ENCODE measurements around the gene PXMP2.

Gene PXMP2

GRCh38 chr12:132648616-132649225, 38.7 kb upstream of the PXMP2 start:
- H3K4me1 ChIP-seq (ENCODE audit: insufficient read depth, low read length), result no peaks in the 10 kb centered on the region
- 95% methylated on average over 24 of the region's 24 CpGs for WGBS
- H3K9me3 ChIP-seq (ENCODE audit: insufficient read depth, low read depth, low read length), result no peaks in the 10 kb centered on the region
- H3K4me3 ChIP-seq (ENCODE audit: low read length), result no peak overlapping the region
- no peak overlapping the region for H3K27ac ChIP-seq (ENCODE audit: low read depth, low read length)
- no peaks in the 10 kb centered on the region for H3K27me3 ChIP-seq (ENCODE audit: insufficient read depth, low read length)
- no peak overlapping the region for H3K9ac ChIP-seq (ENCODE audit: low read depth, low read length)
- H3K36me3 ChIP-seq (ENCODE audit: insufficient read depth, low read length), result peaks cover 92% of the 10 kb centered on the region

- Histone ChIP-seq H3K4me3 (ENCODE audit: low read length) (no peak overlapping the region), H3K27me3 (ENCODE audit: insufficient read depth, low read length) (no peaks in the 10 kb centered on the region), H3K36me3 (ENCODE audit: insufficient read depth, low read length) (peaks cover 92% of the 10 kb centered on the region), H3K4me1 (ENCODE audit: insufficient read depth, low read length) (no peaks in the 10 kb centered on the region), H3K9me3 (ENCODE audit: insufficient read depth, low read depth, low read length) (no peaks in the 10 kb centered on the region), H3K9ac (ENCODE audit: low read depth, low read length) (no peak overlapping the region), H3K27ac (ENCODE audit: low read depth, low read length) (no peak overlapping the region)
- WGBS, result 95% methylated on average over 27 of the region's 27 CpGs
Observed at GRCh38 chr12:132649226-132649945, 38.0 kb upstream of the PXMP2 start.

DNA sequence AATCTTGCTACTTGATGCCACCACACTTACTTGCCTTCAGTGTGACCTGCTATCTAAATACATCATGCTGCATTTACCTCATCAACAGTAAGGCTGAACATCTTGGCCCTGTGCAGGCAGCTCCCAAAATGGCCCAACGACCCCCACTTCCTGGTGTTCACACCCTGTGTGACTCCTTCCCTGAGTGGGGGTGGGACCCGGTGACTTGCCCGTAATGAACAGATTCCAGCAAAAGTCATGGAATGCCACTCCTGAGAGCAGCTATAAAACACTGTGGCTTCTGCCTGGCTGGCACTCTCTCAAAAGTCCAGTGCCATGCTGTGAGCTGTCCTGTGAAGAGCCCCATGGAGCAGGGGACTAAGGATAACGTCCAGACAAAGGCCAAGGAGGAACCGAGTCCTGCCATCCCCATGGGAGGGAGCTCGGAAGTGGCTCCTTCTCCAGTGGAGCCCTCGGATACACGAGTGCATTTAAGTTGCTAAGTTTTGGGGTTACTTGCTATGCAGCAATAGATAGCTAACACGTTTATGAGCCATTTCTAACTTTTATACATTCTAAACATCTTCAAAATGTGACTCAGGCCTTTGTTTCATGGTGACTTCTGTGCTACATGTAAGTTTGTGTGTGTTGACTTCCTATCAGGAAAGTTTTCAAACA, 35.8 kb upstream of the PXMP2 start:
- no peak overlapping the region for H3K27ac ChIP-seq (ENCODE audit: low read depth, low read length)
- H3K9ac ChIP-seq (ENCODE audit: low read depth, low read length), result no peak overlapping the region
- 89% methylated on average over 9 of the region's 9 CpGs for WGBS
- H3K9me3 ChIP-seq (ENCODE audit: insufficient read depth, low read depth, low read length), result no peaks in the 10 kb centered on the region
- no peaks in the 10 kb centered on the region for H3K4me1 ChIP-seq (ENCODE audit: insufficient read depth, low read length)
- H3K27me3 ChIP-seq (ENCODE audit: insufficient read depth, low read length), result no peaks in the 10 kb centered on the region
- H3K4me3 ChIP-seq (ENCODE audit: low read length), result no peak overlapping the region
- peaks cover 99% of the 10 kb centered on the region for H3K36me3 ChIP-seq (ENCODE audit: insufficient read depth, low read length)

DNA sequence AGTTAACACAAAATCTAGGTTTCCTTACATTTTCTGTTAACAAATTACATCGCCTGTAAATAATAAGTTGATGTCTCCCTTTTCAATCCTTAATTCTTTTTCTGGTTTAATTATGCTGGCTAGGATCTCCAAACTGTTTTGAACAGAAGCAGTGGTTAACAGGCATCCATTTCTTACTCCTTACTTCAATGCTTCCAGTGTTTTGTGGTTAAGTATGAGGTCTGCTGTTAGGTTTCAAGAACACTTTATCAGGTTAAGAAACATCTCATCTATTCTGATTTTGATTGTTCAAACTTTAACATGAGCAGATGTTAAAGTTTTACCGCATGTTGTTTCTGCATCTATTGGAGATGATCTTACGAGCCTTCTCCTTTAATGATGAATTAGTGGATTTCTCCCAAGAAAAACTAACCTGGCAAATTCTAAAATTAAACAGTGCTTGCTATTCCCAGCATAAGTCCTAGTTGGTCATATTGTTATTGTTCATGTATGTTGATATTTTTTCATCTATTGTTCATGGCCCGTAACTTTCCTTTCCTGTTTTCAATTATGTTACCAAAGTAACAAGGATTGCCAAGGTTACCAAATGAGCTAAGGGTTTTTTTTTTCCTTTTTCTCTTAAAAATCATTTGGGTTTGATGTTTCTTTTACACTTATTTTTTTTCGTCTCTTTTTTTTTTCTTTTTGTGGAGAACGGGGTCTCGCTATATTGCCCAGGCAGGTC, 33.7 kb upstream of the PXMP2 start:
- WGBS, result 95% methylated on average over 7 of the region's 7 CpGs
- H3K27ac ChIP-seq (ENCODE audit: low read depth, low read length), result no peak overlapping the region
- no peaks in the 10 kb centered on the region for H3K27me3 ChIP-seq (ENCODE audit: insufficient read depth, low read length)
- no peak overlapping the region for H3K9ac ChIP-seq (ENCODE audit: low read depth, low read length)
- H3K4me1 ChIP-seq (ENCODE audit: insufficient read depth, low read length), result no peaks in the 10 kb centered on the region
- no peaks in the 10 kb centered on the region for H3K9me3 ChIP-seq (ENCODE audit: insufficient read depth, low read depth, low read length)
- peaks cover 99% of the 10 kb centered on the region for H3K36me3 ChIP-seq (ENCODE audit: insufficient read depth, low read length)
- no peak overlapping the region for H3K4me3 ChIP-seq (ENCODE audit: low read length)

DNA sequence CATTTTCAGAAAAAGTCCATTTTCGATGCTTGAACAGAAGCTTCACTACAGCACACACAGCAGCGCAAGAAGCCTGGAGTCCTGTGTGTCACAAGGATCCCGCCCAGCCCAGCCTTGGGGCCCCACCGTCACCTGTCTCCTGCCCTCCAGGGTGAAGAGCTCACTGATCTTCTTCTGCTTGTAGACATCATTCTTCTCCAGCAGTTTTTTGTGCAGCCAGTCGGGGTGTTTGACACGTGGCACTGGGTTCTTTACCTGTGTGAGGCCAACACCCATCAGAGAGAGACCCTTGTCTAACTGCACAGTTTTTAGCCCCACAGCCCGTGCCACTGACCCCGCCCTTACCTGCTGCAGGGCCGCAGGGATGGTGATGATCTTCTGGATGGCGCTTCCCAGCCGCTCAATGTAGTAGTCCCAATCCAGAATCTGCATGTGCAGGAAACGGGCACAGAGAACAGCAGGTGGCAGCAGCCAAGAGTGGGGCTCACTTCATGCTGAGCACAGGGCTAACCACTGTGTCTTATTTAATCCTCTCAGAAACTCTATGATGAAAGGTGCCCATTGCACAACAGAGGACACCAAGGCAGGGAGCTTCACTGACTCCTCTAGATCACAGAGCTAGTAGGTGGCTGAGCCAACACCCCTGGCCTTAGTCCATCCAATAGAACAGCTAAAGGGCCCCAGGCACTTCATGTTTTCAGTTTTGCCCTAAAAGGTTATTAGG, 30.2 kb upstream of the PXMP2 start:
- H3K36me3 ChIP-seq (ENCODE audit: insufficient read depth, low read length), result peaks cover 100% of the 10 kb centered on the region
- no peak overlapping the region for H3K27ac ChIP-seq (ENCODE audit: low read depth, low read length)
- no peaks in the 10 kb centered on the region for H3K27me3 ChIP-seq (ENCODE audit: insufficient read depth, low read length)
- no peak overlapping the region for H3K4me3 ChIP-seq (ENCODE audit: low read length)
- 93% methylated on average over 12 of the region's 12 CpGs for whole genome bisulfite sequencing
- H3K9me3 ChIP-seq (ENCODE audit: insufficient read depth, low read depth, low read length), result no peaks in the 10 kb centered on the region
- no peak overlapping the region for H3K9ac ChIP-seq (ENCODE audit: low read depth, low read length)
- H3K4me1 ChIP-seq (ENCODE audit: insufficient read depth, low read length), result no peaks in the 10 kb centered on the region

DNA sequence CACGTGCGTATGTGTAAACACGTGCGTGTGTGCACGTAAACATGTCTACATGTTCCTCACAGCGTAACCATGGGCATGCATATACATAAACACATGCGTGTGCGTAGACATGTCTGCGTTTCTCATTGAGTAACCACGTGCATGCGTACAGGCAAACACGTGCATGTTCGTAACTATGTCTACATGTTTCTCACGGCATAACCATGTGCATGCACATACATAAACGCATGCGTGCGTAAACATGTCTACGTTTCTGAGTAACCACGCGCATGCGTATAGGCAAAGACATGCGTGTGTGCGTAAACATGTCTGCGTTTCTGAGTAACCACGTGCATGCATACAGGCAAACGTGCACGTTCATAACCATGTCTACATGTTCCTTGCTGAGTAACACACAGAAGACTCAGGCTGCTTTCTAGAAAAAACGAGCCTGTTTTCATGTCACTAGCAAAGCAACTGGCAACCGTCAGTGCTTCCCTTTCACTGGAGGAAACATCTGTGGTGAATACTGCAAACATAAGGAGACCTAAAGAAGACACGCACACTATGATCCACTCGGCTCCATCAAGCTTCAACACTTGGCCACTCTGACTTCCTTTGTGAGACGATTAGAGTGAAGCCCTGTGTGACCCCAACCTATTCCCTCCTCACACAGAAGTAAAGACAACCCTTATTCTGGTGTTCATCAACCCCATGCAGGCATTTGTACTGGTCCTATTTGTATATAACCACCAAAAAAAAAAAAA, 29.1 kb upstream of the PXMP2 start:
- Histone ChIP-seq H3K36me3 (ENCODE audit: insufficient read depth, low read length) (peaks cover 100% of the 10 kb centered on the region), H3K4me3 (ENCODE audit: low read length) (no peak overlapping the region), H3K4me1 (ENCODE audit: insufficient read depth, low read length) (no peaks in the 10 kb centered on the region), H3K9me3 (ENCODE audit: insufficient read depth, low read depth, low read length) (no peaks in the 10 kb centered on the region), H3K27ac (ENCODE audit: low read depth, low read length) (no peak overlapping the region), H3K9ac (ENCODE audit: low read depth, low read length) (no peak overlapping the region), H3K27me3 (ENCODE audit: insufficient read depth, low read length) (no peaks in the 10 kb centered on the region)
- WGBS, result 96% methylated on average over 32 of the region's 32 CpGs

DNA sequence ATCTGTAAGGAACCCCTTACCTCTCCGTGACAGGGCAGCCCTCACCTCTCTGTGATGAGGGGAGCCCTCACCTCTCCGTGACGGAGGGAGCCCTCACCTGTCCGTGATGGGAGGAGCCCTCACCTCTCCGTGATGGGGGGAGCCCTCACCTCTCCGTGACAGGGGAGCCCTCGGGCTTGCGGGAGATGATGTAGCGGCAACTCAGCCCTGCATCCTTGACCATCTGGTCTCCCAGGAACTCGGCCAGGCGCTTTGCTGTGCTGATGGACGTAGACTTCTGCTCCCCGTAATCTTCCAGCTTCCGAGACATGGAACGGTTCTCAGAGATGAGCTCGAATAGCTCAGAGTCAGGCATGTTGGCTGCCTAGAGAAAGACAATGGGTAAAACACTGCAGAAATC, 28.2 kb upstream of the PXMP2 start:
- WGBS, result 94% methylated on average over 16 of the region's 16 CpGs
- Histone ChIP-seq H3K4me1 (ENCODE audit: insufficient read depth, low read length) (no peaks in the 10 kb centered on the region), H3K9me3 (ENCODE audit: insufficient read depth, low read depth, low read length) (no peaks in the 10 kb centered on the region), H3K36me3 (ENCODE audit: insufficient read depth, low read length) (peaks cover 100% of the 10 kb centered on the region), H3K27me3 (ENCODE audit: insufficient read depth, low read length) (no peaks in the 10 kb centered on the region), H3K27ac (ENCODE audit: low read depth, low read length) (no peak overlapping the region), H3K9ac (ENCODE audit: low read depth, low read length) (no peak overlapping the region), H3K4me3 (ENCODE audit: low read length) (no peak overlapping the region)

GRCh38 chr12:132660052-132660451, 27.3 kb upstream of the PXMP2 start:
- Histone ChIP-seq H3K27ac (ENCODE audit: low read depth, low read length) (no peak overlapping the region), H3K4me3 (ENCODE audit: low read length) (no peak overlapping the region), H3K4me1 (ENCODE audit: insufficient read depth, low read length) (no peaks in the 10 kb centered on the region), H3K36me3 (ENCODE audit: insufficient read depth, low read length) (peaks cover 100% of the 10 kb centered on the region), H3K9ac (ENCODE audit: low read depth, low read length) (no peak overlapping the region), H3K27me3 (ENCODE audit: insufficient read depth, low read length) (no peaks in the 10 kb centered on the region), H3K9me3 (ENCODE audit: insufficient read depth, low read depth, low read length) (no peaks in the 10 kb centered on the region)
- 93% methylated on average over 5 of the region's 5 CpGs for WGBS

GRCh38 chr12:132660996-132661395, 26.4 kb upstream of the PXMP2 start:
- no peaks in the 10 kb centered on the region for H3K9me3 ChIP-seq (ENCODE audit: insufficient read depth, low read depth, low read length)

DNA sequence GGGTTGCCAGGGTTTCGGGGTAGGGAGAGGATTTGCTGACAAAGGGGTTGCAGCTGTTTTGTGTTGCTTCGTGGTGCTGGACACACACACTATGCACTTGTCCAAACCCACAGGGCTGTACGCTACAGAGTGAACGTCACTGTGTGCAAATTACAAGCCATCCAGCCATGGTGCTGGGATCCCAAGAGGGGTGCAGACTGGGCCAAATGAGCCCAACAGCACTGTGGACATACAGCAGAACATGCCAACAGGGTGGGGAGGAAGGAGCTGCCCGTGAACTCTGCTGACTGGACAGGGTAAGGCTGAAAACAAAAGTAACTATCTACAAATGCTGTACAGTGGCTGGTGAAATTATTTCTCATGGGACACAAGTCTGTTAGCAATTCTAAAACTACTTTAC, 25.4 kb upstream of the PXMP2 start:
- Histone ChIP-seq H3K4me1 (ENCODE audit: insufficient read depth, low read length) (no peaks in the 10 kb centered on the region), H3K36me3 (ENCODE audit: insufficient read depth, low read length) (peaks cover 100% of the 10 kb centered on the region), H3K9ac (ENCODE audit: low read depth, low read length) (no peak overlapping the region), H3K27ac (ENCODE audit: low read depth, low read length) (no peak overlapping the region), H3K9me3 (ENCODE audit: insufficient read depth, low read depth, low read length) (no peaks in the 10 kb centered on the region), H3K27me3 (ENCODE audit: insufficient read depth, low read length) (no peaks in the 10 kb centered on the region), H3K4me3 (ENCODE audit: low read length) (no peak overlapping the region)
- WGBS, result 89% methylated on average over 5 of the region's 5 CpGs

More at GRCh38 chr12:132660996-132661395, 26.4 kb upstream of the PXMP2 start:
- Histone ChIP-seq H3K27me3 (ENCODE audit: insufficient read depth, low read length) (no peaks in the 10 kb centered on the region), H3K4me3 (ENCODE audit: low read length) (no peak overlapping the region), H3K4me1 (ENCODE audit: insufficient read depth, low read length) (no peaks in the 10 kb centered on the region), H3K27ac (ENCODE audit: low read depth, low read length) (no peak overlapping the region), H3K36me3 (ENCODE audit: insufficient read depth, low read length) (peaks cover 100% of the 10 kb centered on the region), H3K9ac (ENCODE audit: low read depth, low read length) (no peak overlapping the region)
- 95% methylated on average over 11 of the region's 11 CpGs for WGBS

Measured in HUES64 (cell line).